GM21526 (cell line): ENCODE data around the gene FKBP6.
"Not testable (repeated sequence)": the region's sequence is repeated elsewhere in the genome, so short reads cannot be mapped to it uniquely, and the experiment has no call there.

Experiments used
- ATAC-seq: cut with Tn5 transposase; IDR thresholded peaks from one replicate; pipeline ENCODE4 v1.9.1; 2021; ENCODE audit warnings: moderate library complexity; ENCODE audit not compliant: unreplicated experiment, low FRiP score

Gene FKBP6, protein sequence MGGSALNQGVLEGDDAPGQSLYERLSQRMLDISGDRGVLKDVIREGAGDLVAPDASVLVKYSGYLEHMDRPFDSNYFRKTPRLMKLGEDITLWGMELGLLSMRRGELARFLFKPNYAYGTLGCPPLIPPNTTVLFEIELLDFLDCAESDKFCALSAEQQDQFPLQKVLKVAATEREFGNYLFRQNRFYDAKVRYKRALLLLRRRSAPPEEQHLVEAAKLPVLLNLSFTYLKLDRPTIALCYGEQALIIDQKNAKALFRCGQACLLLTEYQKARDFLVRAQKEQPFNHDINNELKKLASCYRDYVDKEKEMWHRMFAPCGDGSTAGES

DNA sequence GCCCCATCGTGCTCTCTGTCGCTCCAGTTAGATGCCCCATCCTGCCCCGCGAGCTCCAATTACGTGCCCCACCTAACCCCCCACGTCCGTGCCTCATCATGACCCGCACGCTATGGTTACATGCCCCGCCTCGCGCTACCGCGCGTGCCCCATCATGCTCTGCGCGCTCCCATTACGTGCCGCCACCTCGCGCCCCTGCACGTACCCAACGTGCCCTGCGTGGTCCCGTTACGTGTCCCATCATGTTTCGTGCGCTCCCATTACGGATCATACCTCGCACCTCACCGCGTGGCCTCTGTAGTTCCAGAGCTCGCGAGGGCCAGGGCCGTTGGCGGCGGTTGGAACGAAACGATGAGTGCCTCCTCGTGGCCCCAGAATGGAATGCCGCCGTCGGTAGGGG, at the start of gene FKBP6, which contains the start of gene TRIM50:
Gene FKBP6 (plus strand): TSS at position 240 of the 400 bp plus-strand sequence. CDS start 268 bp downstream, outside the sequence.
Gene TRIM50 (minus strand): TSS at position 161 of the 400 bp plus-strand sequence. CDS start 3,295 bp downstream, outside the sequence.
- not testable (repeated sequence) for ATAC-seq

DNA sequence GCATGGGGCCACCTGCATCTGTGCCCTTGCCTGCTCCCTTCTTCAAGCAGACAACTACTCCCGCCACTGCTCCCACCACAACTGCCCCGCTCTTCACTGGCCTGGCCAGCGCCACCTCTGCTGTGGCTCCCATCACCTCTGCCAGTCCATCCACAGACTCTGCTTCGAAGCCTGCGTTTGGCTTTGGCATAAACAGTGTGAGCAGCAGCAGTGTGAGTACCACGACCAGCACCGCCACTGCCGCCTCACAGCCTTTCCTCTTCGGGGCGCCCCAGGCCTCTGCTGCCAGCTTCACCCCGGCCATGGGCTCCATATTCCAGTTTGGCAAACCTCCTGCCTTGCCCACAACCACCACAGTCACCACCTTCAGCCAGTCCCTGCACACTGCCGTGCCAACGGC, 30.7 kb upstream of the FKBP6 start:
- ATAC-seq = not testable (repeated sequence)

DNA sequence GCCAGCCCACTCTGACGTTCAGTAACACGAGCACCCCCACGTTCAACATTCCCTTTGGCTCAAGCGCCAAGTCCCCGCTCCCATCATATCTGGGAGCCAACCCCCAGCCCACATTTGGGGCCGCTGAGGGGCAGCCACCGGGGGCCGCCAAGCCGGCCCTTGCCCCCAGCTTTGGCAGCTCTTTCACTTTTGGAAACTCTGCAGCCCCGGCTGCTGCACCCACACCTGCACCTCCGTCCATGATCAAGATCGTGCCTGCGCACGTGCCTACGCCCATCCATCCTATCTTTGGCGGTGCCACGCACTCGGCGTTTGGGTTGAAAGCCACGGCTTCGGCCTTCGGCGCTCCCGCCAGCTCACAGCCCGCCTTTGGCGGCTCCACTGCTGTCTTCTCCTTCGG, 30.3 kb upstream of the FKBP6 start:
- not testable (repeated sequence) for ATAC-seq

DNA sequence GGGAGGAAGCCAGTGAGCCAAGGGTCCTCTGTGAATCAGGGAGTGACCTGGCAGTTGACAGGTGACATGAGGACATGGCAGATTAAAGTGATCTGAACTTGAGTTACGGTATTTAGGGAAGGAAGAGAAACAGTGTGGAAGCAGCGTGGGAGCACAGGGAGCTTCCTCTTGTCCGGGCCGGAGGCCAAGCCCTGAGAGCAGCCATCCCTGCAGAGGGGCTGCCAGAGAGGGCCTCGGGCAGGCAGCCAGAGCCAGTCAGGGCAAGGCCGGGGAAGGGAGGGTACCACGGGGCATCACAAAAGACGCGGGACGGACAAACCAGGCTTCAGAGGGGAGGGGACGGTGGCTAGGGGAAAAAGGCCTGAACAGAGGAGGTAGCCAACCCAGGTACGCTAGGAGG, 28.1 kb upstream of the FKBP6 start:
- ATAC-seq = not testable (repeated sequence)

DNA sequence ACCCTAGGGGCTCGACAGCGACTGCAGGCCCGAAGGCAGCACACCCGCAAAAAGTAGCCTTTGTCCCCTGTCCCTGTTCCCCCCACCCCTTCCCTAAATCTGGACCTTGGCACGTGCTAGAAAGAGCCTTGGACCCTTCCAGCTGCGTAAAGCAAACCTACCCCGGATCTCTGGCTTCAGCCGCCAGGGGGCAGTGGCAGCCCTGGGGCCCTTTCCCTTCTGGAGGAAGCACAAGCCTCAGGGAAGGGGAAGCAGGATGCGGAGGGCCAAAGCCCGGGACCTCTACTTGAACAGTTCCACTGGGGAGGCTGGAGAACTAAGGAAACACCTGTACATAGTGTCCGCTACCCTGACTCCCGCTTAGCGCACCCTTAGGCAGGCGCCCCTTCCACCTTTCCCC, 26.9 kb upstream of the FKBP6 start:
- not testable (repeated sequence) for ATAC-seq

DNA sequence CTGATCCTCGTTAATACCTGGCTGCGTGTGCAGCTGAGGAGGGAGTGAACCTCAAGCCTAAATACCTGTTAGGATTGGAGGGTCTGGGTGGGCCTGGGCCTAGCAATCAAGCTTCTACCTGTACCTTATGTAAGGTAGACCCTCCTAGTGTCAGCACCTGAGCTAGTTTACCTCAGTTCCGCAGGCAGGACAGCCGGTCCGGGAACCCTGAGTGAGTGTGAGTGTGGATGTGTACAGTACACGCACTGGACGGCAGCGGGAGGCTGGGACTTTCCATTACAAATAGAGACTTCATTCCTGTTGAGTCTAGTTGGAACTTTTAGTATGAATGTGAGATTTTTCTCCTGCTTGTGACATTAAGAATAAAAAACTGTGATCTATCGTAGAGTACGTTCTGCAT, 25.1 kb upstream of the FKBP6 start:
- ATAC-seq = not testable (repeated sequence)

DNA sequence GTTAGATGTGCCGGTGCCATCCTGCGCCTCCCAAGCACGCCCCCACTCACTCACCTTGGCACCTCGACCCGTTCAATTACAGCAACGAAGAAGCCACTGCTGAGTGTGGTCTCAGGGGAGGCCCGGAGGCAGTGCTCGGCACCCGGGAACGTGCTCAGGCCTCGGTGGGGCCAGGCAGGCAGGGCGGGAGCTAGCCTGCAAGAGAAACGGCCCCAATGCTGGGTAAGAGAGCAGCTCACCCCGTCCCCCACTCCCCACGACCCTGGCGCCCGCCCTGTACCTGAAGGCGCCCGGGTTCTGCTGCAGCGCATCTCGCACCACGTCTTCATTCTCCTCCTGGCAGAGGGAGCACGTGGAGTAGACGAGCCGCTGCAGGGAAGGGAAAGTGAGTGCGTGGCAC, 24.4 kb upstream of the FKBP6 start:
- ATAC-seq = no peak

DNA sequence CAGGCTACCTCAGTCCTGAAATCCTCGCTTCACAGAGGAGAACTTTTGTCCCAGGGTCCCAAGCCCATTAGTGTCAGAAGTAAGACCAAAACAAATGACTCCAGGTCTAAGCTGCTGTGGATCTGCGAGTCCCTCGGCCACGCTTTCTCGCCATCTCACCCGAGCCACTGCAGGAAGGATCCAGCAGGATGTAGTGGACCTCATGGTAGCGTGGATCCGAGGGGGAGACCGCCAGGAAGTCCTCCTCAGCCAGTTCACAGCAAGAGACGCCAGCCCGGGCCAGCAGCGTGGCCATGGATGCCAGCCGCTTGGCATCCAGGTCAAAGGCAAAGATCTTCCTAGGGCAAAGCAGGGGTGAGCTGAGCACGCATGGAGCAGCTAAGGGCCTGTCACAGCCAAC, 23.9 kb upstream of the FKBP6 start:
- no peak for ATAC-seq

DNA sequence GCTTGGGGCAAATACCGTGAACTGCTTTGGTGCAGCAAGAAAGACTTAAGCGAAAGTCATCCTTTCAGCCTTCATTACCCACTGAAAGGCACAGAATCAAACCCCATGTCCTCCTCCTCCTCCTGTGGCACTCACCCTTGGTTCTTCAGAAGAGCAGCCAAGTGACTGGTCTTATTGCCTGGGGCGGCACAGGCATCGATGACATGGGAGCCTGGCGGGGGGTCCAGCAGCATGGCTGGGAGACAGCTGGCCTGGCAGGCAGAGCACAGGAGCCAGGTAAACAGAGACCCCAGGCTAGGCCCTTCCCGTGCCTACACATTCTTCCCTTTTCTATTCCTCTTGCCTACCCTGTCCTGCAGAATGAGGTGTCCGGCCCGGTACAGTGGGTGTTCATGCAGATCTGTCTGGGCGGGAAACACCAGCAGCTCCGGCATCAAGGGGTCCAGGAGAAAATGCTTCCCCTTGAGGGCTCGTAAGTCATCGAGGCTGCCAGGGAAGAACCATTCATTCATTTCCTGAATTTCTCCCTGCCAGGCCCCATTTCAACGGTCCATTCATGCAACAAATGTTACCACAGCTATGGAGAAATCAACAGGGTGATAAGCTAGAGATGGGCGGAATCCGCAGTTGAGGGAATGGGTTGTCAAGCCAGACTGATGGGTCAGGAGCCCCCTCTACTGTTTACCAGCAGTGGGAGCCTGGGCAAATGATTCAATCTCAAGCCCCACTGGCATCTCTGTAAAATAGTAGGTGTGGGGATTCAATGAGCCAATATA, 23.2 kb upstream of the FKBP6 start:
- not testable (repeated sequence) for ATAC-seq

DNA sequence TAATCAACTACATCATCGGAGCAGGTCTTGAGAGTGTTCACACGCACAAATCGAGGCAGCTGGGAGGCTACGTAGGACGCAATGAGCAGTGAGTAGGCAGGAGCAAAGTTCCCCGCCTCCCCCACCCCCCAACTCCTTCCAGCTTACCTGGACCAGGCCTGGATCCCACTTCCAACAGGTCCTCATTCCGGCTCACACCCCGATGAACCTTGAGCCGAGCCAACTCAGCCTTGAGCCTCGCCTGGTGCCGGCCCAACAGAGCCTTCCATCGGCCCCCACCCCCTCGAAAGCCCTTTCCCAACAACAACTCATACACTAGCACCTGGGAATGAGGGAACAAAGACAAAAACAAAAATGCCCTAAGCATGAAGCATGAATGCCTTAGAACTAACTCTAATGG, 20.5 kb upstream of the FKBP6 start:
- ATAC-seq = no peak

DNA sequence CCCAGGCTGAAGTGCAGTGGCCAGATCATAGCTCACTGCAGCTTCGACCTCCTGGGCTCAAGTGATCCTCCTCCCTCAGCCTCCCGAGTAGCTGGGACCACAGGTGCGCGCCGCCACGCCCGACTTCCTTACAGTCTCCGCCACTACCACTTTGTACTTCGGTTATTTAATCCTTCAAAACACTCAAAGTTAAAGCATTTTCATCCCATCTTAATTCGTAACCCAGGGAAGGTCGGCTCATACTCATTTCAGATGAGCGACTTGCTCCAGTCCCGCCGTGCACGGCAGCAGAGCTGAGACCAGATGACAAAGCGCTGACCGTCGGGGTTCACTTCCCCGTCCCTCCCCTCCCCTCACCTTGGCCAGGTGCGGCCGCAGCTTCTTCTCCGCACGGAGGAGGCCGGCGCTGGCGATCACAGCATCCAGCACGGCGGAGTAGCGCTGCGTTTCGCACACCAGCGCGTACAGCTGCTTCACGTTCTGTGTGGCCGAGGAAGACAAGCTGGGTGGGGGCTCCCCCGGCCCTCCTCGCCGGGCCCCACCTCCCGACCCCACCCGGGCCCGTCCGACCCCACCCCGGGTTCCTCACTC, 19.8 kb upstream of the FKBP6 start:
- ATAC-seq = peak; percentile 35

DNA sequence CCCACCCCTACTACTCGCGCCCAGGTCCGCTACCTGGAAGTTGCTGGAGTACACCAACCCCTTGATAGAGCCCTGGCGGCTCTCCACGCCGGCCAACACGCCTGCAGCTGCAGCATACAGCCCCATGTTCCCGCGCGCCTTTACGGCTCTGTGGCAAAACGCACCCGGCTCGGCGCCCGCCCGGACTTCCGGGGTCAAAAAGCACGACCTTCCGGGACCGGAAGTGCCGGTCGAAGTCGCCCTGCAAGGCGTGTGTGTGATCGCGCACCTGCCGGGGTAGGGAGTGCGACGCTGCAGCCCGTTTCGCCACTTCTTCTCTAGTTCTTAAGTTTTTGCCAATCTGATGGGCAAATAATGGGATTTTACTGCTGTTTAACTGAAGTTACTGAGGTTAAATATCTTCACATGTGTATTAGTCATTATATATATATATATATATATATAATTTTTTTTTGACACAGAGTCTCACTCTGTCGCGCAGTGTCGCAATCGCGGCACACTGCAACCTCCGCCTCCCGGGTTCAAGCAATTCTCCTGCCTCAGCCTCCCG, 19.2 kb upstream of the FKBP6 start, which contains the start of gene NSUN5:
Gene NSUN5 (minus strand): TSS at position 162 of the 550 bp plus-strand sequence. CDS start 36 bp downstream, at position 126.
- ATAC-seq = peak; percentile 82

DNA sequence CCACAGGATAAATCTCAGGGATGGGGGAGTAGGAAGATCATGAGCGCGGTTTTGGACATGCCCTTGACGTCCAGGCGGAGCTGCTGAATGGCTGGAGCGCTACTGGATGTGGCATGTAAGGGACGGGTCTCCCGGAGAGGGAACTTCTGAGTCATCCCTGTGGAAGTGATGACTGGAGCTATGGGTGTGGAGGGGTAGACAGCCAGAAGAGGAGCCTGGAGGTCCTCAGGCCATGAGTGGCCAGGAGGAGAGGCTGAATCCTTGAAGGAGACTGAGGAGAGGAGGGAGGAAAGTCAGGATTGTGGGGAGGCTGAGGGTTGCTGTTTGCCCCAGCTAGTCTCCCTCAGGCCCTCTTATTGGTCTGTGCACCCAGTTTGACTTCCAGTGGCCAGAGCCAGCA, 16.5 kb upstream of the FKBP6 start:
- ATAC-seq = not testable (repeated sequence)

DNA sequence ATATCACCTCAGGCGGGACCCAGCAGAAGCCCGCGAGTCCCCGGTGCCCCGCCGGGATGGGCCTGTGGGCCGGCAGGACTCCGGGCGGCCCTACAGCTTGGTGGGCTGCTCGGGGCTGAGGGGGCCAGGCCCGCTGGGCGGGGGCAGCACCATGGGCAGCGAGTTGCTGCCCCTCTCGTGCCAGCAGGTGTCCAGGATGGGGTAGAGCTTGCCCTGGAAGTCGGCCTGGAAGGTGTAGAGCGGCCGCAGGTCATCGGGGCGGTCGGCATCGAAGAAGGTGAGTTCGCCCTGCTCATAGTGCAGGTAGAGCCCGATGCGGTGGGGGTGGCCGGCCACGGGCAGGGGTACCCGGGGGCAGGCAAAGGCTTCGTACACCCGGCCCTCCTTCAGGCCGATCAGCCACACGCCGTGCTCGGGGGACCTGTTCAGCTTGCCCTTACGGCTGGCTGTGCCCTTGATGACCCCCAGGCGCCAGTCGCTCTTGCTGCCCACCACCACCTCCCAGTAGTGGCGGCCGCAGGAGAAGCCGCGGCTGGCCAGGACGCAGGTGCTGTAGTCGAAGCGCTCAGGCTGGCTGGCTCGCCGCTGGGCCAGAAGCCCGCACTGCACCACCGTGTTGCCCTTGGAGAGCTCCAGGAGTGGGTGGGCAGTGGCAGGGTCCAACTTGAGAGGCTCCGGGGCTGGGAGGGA, 15.0 kb upstream of the FKBP6 start:
- no peak for ATAC-seq

DNA sequence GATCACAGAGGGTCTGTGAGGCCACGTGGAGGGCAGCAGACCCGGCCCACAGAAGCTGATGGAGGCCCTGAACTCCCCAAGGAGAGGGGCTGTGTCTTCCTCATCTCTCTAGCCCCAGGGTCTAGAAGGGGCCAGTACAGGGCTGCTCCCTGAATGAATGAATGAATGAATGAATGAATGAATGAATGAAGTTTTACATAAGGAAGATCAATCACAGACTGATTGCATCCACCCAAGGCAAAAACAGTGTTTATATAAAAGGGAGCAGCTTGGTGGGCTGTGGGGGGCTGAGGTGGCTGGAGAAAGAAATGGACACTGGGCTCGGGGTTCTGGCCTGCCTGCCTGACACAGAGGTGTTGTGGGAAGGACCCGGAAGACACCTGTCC, 14.4 kb upstream of the FKBP6 start:
- no peak for ATAC-seq

DNA sequence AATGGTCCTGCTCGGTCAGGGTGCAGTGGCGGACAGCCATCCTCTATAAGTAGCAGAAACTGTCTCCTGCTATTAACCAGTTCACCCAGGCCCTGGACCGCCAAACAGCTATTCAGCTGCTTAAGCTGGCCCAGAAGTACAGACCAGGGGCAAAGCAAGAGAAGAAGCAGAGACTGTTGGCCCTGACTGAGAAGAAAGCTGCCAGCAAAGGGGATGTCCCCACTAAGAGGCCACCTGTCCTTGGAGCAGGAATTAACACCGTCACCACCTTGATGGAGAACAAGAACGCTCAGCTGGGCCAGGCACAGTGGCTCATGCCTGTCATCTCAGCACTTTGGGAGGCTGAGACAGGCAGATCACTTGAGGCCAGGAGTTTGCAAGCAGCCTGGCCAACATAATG, 13.7 kb upstream of the FKBP6 start:
- no peak for ATAC-seq

DNA sequence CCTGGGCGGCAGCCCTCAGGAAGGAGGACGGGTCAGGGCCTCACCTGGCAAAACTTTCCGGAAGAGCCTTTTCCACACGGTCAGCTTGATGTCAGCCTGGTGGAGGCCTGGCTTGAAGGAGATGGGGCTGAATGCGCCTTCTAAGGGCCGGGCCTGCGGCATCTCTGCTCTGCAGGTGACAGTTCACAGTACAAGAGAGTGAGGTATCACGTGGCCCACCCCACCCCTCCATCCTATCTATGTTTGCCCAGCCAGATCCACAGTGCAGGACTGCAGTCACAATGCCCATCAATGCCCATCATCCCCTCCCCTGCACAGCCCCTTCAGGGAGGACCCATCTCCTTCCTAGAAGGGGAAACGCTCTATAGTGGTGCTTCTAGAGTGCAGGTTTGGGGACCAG, 11.4 kb upstream of the FKBP6 start:
- ATAC-seq = no peak

DNA sequence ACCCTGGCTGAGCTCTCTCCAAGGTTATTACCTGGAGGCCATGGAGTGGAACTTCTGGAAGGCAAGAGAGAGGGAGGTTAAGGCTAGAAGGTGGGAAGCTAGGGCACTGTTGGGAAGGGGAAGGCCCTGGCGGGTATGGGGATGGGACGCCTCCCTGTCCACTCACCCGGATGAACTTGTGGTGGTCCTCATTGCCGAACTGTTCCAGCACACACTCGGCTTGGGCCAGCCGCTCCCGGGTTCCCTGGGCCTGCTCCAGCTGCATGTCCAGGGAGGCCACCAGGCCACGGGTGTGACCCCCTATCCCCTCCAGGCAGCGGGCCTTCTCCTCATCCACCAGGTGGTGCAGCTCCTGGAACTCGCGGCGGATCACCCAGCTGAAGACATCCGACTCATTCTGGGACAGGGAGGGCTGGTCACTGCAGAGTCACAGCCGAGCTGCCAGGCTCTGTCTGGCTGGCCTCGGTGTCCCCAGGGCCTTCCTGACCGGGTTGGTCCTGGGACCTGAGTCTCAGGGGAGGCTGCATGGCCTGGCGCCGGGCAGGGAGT, 9.2 kb upstream of the FKBP6 start:
- ATAC-seq = not testable (repeated sequence)

DNA sequence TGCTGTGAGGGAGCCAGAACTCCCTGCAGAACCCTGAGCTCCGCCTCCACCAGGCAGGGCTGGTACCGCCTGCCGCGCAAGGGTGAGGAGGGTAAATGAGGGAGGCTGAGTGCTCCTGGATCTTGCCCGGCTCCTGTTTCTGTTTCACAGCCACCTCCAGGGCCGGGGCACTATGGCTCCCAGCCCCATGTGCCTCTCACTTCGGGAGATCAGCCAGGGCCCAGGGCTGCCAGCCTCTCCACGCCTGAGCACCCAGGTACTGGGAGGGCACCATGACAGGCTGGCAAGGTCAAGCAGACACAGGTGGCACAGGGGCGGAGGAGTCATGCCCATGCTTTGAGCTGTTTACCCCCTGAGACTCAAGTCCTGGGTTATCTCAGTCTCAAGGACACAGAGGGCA, 8.4 kb upstream of the FKBP6 start:
- ATAC-seq = not testable (repeated sequence)

DNA sequence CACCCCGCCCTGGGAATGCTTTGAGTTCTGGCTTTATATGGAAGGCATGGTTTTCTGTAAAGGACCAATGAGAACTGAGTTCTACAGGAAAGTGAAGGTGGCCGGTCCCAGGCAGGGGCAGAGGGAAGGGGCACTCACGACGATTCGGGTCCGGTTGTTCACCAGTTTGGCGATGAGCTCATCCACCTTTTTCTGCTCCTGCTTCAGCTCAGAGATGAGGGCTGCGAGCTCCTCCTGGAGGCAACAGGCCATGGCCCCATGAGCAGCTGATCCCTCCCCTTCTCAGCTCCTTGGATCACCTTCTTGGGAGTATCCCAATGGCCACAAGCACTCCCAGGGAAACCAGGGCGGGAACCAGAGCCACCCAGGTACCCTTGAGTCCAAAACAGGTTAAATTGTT, 8.0 kb upstream of the FKBP6 start:
- not testable (repeated sequence) for ATAC-seq
